Activated CD4-positive, alpha-beta memory T cell treated with anti-CD3 and anti-CD28 coated beads, Interleukin-2, amount 10 ng/mL, durations not matched to agents 7 days and 5 days (primary cell): ENCODE measurements around the gene TLE4. TPM values are rescaled to one million over a fixed set of nuclear protein-coding genes. Genes with fewer than 3 reads are reported as not detected.

Experiments
- CTCF ChIA-PET: fragments of 350-600 bp; sonication (Branson Sonifier 250); formaldehyde crosslinking; loops from one replicate; lab custom pipeline; 2021; ENCODE audit warnings: antibody characterized with exemption, inconsistent platforms; lab: Charles Lee
- POLR2A ChIA-PET: fragments of 350-600 bp; sonication (Branson Sonifier 250); formaldehyde crosslinking; loops from one replicate; lab custom pipeline; 2021; ENCODE audit warnings: antibody characterized with exemption; lab: Charles Lee
- DNase-seq: peaks from one replicate; pipeline ENCODE4 v3.0.0-alpha.2; 2020
- H3K27ac Mint-ChIP-seq: one replicate; pipeline ENCODE4 v1.8.0; 2021; ENCODE audit warnings: mild to moderate bottlenecking, mixed read lengths
- H3K27me3 Mint-ChIP-seq: one replicate; pipeline ENCODE4 v1.8.0; 2021; ENCODE audit warnings: mixed read lengths
- H3K36me3 Mint-ChIP-seq: one replicate; pipeline ENCODE4 v1.8.0; 2021; ENCODE audit warnings: low read depth, mixed read lengths
- H3K4me1 Mint-ChIP-seq: one replicate; pipeline ENCODE4 v1.8.0; 2021; ENCODE audit warnings: mixed read lengths
- H3K4me3 Mint-ChIP-seq: one replicate; pipeline ENCODE4 v1.8.0; 2021; ENCODE audit warnings: mild to moderate bottlenecking, mixed read lengths
- H3K9me3 Mint-ChIP-seq: one replicate; pipeline ENCODE4 v1.8.0; 2021; ENCODE audit warnings: mixed read lengths
- total RNA-seq, 2 experiments: library from RNA; stranded (reverse); gene quantifications; one replicate each; pipeline ENCODE4 v1.2.3, GENCODE V29; 2021

The TLE4 gene
- total RNA-seq, 2 experiments from 2014 or later, result 33.3 to 38.3 TPM

DNA sequence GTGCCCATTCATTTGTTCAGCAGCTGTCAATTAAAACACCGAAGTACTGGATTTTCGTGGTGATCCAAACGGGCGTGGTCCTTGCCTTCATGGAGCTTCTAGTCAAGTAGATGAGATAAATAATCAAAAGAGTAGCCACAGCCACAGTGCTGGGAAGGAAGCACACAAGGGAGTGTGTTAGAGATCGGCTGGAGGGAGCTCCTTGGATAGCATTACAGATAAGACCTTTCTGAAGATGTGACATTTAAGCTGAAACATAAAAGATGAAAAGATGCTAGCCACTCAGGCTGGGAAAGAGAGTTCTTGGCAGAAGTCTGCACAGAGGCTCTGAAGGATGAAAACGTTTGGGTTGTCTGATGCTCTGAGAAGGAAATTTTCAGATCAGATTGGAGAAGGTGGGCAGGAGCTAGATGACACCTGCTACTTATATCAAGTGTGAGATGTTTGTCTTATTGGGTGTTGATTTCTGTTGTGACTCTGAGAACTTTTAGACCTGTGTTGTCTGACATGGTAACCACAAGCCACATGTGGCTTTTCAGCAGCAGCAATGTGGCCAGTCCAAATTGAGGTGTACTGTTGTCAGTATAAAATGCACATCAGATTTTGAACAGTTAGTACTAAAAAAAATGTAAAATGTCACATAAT is 123.9 kb downstream of the TLE4 start:
- H3K4me1 Mint-ChIP-seq, result peaks cover 30% of the 10 kb centered on the region
- DNase-seq, result peak; percentile 51

GRCh38 chr9:79698967-79699366 is 127.2 kb downstream of the TLE4 start:
- Mint-ChIP-seq H3K9me3 (peaks cover 3% of the 10 kb centered on the region), H3K27me3 (no peaks in the 10 kb centered on the region), H3K4me3 (no peak overlapping the region), H3K4me1 (peaks cover 32% of the 10 kb centered on the region), H3K27ac (no peak overlapping the region), H3K36me3 (peaks cover 6% of the 10 kb centered on the region)
- no peak for DNase-seq
- ChIA-PET CTCF (no interaction called here), POLR2A (no interaction called here)

More for the DNA sequence above, 123.9 kb downstream of the TLE4 start:
- H3K27me3 Mint-ChIP-seq, result no peaks in the 10 kb centered on the region
- ChIA-PET POLR2A (interaction anchor here (1.3 kb wide), 1 partner anchor 124 kb away, joined by 3 read pairs; the partner anchor contains the start of gene TLE4), CTCF (no interaction called here)
- H3K36me3 Mint-ChIP-seq, result peaks cover 6% of the 10 kb centered on the region
- no peak overlapping the region for H3K4me3 Mint-ChIP-seq
- H3K27ac Mint-ChIP-seq, result no peak overlapping the region
- H3K9me3 Mint-ChIP-seq, result peaks cover 3% of the 10 kb centered on the region

DNA sequence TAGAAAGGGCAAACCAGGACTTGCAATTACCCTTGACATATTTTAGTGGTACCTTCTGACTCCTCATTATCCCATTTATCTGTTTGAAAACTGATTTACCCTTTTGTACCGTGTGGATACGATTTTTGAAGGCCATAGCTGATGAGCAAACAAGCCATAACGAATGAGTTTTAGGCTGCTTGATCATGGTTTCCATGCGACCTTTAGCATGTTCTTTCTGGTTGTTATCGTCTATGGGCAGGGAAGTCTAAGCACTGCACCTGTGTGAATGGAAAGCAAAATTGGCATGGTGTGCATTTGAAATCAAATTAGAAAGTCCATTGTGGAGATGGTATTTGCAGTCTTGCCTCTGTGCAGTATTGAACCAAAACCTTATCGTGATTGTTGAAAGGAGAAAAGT is 127.7 kb downstream of the TLE4 start:
- no peak for DNase-seq
- Mint-ChIP-seq H3K27me3 (no peaks in the 10 kb centered on the region), H3K4me3 (no peak overlapping the region), H3K36me3 (peaks cover 6% of the 10 kb centered on the region), H3K4me1 (peaks cover 27% of the 10 kb centered on the region), H3K9me3 (peaks cover 3% of the 10 kb centered on the region), H3K27ac (no peak overlapping the region)
- POLR2A ChIA-PET, result no interaction called here
- CTCF ChIA-PET, result no interaction called here

DNA sequence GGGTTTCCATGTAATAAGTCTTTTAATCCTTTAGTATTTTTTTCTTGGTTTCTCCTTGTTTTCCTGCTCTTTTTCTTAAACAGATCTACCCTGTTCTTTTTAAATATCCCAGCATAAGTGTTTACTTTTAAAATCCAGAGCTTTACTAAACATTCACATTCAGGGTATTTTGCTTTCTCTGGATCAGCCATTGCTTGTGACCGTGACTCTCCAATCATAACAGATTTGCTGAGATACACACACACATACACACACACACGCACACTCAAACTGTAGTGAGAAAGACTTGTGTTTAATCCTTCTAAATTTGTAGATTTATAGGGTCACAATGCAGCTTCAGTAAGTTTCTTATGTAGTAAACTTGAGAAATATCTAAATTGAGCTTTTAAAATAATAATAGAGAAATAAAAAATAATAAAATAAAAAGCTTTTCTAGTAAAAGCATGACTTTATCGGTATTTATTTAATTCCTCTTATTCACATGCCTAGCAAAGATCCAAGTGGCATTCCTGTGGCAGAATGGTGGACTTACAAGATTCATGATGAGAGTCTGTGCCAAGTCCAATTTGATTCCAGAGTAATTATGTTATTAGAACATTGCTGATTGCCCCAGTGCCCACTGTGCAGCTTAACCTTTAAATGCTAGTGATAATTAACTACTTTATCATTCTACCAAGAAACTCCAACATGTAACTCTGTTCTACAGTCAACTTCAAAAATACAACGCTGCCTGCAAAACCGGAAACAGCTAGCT is 129.0 kb downstream of the TLE4 start:
- CTCF ChIA-PET, result no interaction called here

GRCh38 chr9:79701651-79702050 is 129.9 kb downstream of the TLE4 start:
- no peak overlapping the region for H3K27ac Mint-ChIP-seq
- H3K27me3 Mint-ChIP-seq, result no peaks in the 10 kb centered on the region
- H3K36me3 Mint-ChIP-seq, result peaks cover 22% of the 10 kb centered on the region
- ChIA-PET CTCF (no interaction called here), POLR2A (no interaction called here)
- peaks cover 3% of the 10 kb centered on the region for H3K9me3 Mint-ChIP-seq
- no peak overlapping the region for H3K4me3 Mint-ChIP-seq
- peaks cover 11% of the 10 kb centered on the region for H3K4me1 Mint-ChIP-seq
- DNase-seq, result no peak

More for the DNA sequence above, 129.0 kb downstream of the TLE4 start:
- Mint-ChIP-seq H3K36me3 (peaks cover 19% of the 10 kb centered on the region), H3K4me1 (peaks cover 14% of the 10 kb centered on the region), H3K4me3 (no peak overlapping the region), H3K27me3 (no peaks in the 10 kb centered on the region), H3K9me3 (peaks cover 3% of the 10 kb centered on the region), H3K27ac (no peak overlapping the region)
- POLR2A ChIA-PET, result interaction anchor here (1.3 kb wide), 1 partner anchor 15 kb away, joined by 3 read pairs; no protein-coding TSS in a partner anchor
- DNase-seq, result no peak

DNA sequence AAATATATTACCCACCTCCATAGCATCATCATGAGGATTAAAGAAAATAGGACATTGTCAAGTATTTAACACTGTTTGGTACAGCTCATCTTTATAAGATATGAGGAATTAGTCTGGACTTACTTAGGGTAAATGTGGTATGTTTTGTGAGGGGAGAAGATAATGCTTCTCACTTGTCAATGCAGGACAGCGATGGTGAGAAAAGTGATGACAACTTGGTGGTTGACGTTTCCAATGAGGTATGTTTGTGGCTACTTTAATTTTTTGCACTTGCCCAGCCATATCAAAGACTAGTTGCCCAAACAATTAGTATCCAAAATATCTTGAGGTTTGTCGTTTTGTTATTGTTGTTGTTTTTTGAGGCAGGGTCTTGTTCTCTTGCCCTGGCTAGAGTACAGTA is 133.9 kb downstream of the TLE4 start:
- no peak overlapping the region for H3K4me3 Mint-ChIP-seq
- H3K9me3 Mint-ChIP-seq, result no peaks in the 10 kb centered on the region
- H3K36me3 Mint-ChIP-seq, result peaks cover 38% of the 10 kb centered on the region
- ChIA-PET POLR2A (no interaction called here), CTCF (no interaction called here)
- no peaks in the 10 kb centered on the region for H3K27me3 Mint-ChIP-seq
- peaks cover 17% of the 10 kb centered on the region for H3K4me1 Mint-ChIP-seq
- no peak overlapping the region for H3K27ac Mint-ChIP-seq
- DNase-seq, result no peak

- Mint-ChIP-seq H3K27me3 (no peaks in the 10 kb centered on the region), H3K27ac (no peak overlapping the region), H3K4me3 (no peak overlapping the region), H3K4me1 (peaks cover 16% of the 10 kb centered on the region), H3K36me3 (peaks cover 42% of the 10 kb centered on the region), H3K9me3 (no peaks in the 10 kb centered on the region)
- ChIA-PET CTCF (no interaction called here), POLR2A (interaction anchor here (2.9 kb wide), 1 partner anchor 135 kb away, joined by 9 read pairs; the partner anchor contains the start of gene TLE4)
- no peak for DNase-seq
Observed at GRCh38 chr9:79706512-79706911, 134.7 kb downstream of the TLE4 start.

- CTCF ChIA-PET, result no interaction called here
- H3K27me3 Mint-ChIP-seq, result no peaks in the 10 kb centered on the region
- H3K4me1 Mint-ChIP-seq, result peaks cover 19% of the 10 kb centered on the region
- peaks cover 47% of the 10 kb centered on the region for H3K36me3 Mint-ChIP-seq
- H3K4me3 Mint-ChIP-seq, result no peak overlapping the region
- DNase-seq, result peak; percentile 26
- POLR2A ChIA-PET, result interaction anchor here (2.9 kb wide), 1 partner anchor 136 kb away, joined by 9 read pairs; the partner anchor contains the start of gene TLE4
- no peaks in the 10 kb centered on the region for H3K9me3 Mint-ChIP-seq
- H3K27ac Mint-ChIP-seq, result no peak overlapping the region
Observed at GRCh38 chr9:79707589-79707988, 135.8 kb downstream of the TLE4 start.

- POLR2A ChIA-PET, result interaction anchor here (2.9 kb wide), 1 partner anchor 137 kb away, joined by 9 read pairs; the partner anchor contains the start of gene TLE4
- no peak for DNase-seq
- Mint-ChIP-seq H3K36me3 (peaks cover 51% of the 10 kb centered on the region), H3K9me3 (no peaks in the 10 kb centered on the region), H3K27ac (no peak overlapping the region), H3K4me3 (no peak overlapping the region), H3K27me3 (no peaks in the 10 kb centered on the region), H3K4me1 (peaks cover 19% of the 10 kb centered on the region)
- CTCF ChIA-PET, result interaction anchor here (1.0 kb wide), 1 partner anchor 15 kb away, joined by 3 read pairs; no protein-coding TSS in a partner anchor
Observed at GRCh38 chr9:79708541-79708940, 136.8 kb downstream of the TLE4 start.

DNA sequence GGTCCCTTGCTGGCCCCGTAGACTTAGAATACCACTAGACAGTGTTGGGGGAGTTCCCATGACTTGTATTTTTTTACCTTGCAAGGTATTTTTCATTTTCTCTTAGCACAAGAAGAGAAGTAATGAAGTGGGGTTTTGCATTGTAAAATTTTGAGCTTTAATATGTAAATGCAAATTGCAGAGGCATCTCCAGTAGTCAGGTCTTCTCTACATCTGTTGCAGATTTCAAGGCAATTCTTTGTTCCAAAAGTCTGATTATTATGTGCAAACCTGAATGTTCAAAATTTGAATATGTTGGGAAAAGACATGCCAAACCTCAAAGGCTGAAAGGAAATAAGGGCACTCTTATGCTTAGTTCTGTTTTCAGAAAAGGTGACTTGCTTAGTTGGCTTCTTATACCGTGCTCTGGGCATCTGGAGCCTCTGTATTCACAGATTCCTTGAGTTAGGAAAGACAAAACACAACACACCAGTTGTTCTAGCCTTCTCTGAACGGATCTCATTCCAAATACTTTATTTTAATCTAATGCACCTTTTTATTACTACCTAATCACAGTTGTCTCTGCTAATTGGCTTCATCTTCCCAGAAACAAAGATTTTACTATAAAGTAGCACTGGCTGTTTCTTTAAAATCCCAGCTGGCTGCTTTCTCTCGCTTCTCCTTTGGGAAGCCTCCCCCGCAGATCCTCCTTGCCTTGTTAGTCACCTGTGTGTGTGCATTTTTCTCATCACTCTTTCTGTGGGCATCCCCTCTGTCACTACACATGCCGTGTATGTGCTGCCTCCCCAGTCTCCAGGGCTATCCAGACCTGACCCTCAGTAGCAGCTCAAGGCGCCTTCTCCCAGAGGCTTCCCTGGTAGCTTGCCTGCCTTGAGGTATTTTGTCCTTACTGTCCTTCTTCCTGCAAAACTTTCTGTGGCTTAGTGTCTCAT is 138.2 kb downstream of the TLE4 start:
- H3K36me3 Mint-ChIP-seq, result peaks cover 51% of the 10 kb centered on the region
- H3K9me3 Mint-ChIP-seq, result no peaks in the 10 kb centered on the region
- CTCF ChIA-PET, result no interaction called here
- no peak overlapping the region for H3K4me3 Mint-ChIP-seq
- no peak for DNase-seq
- H3K27ac Mint-ChIP-seq, result no peak overlapping the region
- peaks cover 19% of the 10 kb centered on the region for H3K4me1 Mint-ChIP-seq
- no peaks in the 10 kb centered on the region for H3K27me3 Mint-ChIP-seq
- POLR2A ChIA-PET, result no interaction called here

DNA sequence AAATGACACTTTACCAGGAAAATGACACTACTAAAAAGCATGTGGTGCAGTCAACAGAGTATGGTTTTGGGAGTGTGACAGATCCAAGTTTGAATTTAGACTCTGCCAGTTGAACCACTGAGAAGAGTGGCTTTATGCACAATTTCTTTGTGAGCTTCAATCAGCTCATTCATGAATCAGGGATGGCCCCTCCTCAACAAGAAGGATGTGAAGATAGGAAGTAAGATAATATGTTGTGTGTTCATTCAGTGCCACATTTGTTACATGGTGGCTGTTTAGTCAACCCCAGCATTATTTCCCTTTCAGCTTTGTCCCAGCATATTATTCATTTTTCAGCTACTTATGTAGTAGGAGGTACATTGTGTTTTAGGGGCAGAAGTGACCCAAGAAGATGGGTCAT is 140.1 kb downstream of the TLE4 start:
- DNase-seq, result no peak
- Mint-ChIP-seq H3K36me3 (peaks cover 40% of the 10 kb centered on the region), H3K4me1 (peaks cover 18% of the 10 kb centered on the region), H3K27me3 (no peaks in the 10 kb centered on the region), H3K27ac (no peak overlapping the region), H3K4me3 (no peak overlapping the region), H3K9me3 (no peaks in the 10 kb centered on the region)
- ChIA-PET POLR2A (no interaction called here), CTCF (no interaction called here)

DNA sequence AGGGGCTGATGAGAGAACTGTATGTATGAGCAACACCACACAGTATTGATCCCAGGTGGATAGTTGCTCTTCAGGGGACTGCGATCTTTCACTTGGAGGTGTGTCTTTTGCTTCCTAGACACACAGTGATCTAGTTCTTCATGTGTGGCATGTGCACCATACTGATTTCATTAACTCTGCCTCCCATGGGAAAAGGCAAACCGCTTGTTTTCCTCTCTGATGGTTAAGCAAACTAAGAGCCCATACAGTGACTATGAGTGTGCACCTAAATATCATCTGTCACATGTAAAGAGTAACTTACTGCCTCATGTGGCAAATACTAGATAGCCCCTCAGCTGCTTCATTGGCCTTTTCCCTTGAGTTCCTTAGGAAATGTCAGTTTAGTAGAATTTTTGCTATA is 147.3 kb downstream of the TLE4 start:
- H3K27me3 Mint-ChIP-seq, result no peaks in the 10 kb centered on the region
- no peak overlapping the region for H3K27ac Mint-ChIP-seq
- peaks cover 43% of the 10 kb centered on the region for H3K36me3 Mint-ChIP-seq
- no peaks in the 10 kb centered on the region for H3K4me1 Mint-ChIP-seq
- H3K4me3 Mint-ChIP-seq, result no peak overlapping the region
- H3K9me3 Mint-ChIP-seq, result no peaks in the 10 kb centered on the region
- POLR2A ChIA-PET, result interaction anchor here (0.6 kb wide), 1 partner anchor 891 kb away, joined by 3 read pairs; no protein-coding TSS in a partner anchor
- CTCF ChIA-PET, result no interaction called here
- DNase-seq, result no peak
